Neutrophil (primary cell): ENCODE measurements around the gene FHOD3.

Experiments used
- H3K27ac ChIP-seq: fragments of 200-600 bp; sonication (generic); 2 replicates; pipeline ENCODE4 v1.5.1; 2016; ENCODE audit warnings: mild to moderate bottlenecking, moderate library complexity
- H3K27me3 ChIP-seq: fragments of 200-600 bp; sonication (generic); 2 replicates; pipeline ENCODE4 v1.6.0; 2016; ENCODE audit warnings: mild to moderate bottlenecking
- H3K36me3 ChIP-seq: fragments of 200-600 bp; sonication (generic); 2 replicates; pipeline ENCODE4 v1.5.1; 2017
- H3K4me1 ChIP-seq, 2 experiments: fragments of 200-600 bp in 1 of 2; sonication (generic) in 1 of 2; 1 replicate in 1 of 2; 2 replicates in 1 of 2; pipeline versions ENCODE4 v1.5.1 to v1.6.1; 2013 to 2016; ENCODE audit warnings: low read depth in 1 of 2, low read length in 1 of 2, mild to moderate bottlenecking in 1 of 2, moderate library complexity in 1 of 2; ENCODE audit not compliant: control insufficient read depth in 1 of 2, insufficient read depth in 1 of 2
- H3K4me3 ChIP-seq, 2 experiments: fragments of 200-600 bp in 1 of 2; sonication (generic) in 1 of 2; 1 replicate in 1 of 2; 2 replicates in 1 of 2; pipeline ENCODE4 v1.5.1; 2013 to 2016; ENCODE audit warnings: low read depth in 1 of 2, low read length in 1 of 2, mild to moderate bottlenecking in 1 of 2, moderate library complexity in 1 of 2
- H3K9me3 ChIP-seq: fragments of 200-600 bp; sonication (generic); 2 replicates; pipeline ENCODE4 v1.5.1; 2016
- TF ChIP-seq, protein P1 (sequence below): fragments of 200-600 bp; sonication (generic); IDR thresholded peaks from 2 replicates; pipeline ENCODE4 v1.5.1; 2016; ENCODE audit warnings: antibody characterized with exemption

Gene FHOD3

DNA sequence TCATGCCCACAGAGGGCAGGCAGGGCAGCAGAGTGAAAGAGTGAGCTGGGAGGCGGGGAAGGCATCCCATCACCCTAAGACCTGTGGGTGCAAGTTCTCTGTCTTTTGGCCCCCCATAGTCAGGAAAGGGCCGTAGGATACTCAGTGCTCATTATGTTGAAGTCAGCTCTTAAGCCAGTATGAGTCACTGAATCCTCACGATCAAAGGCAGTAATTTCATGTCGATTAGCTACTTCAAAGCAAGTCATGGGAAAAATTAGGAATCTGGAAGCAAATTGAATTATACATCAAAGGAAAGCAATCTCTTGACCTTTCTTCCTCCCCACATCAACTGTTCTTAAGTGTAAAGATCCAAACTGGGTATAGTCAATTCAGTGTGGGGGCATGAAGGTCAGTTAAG is 178.9 kb downstream of the FHOD3 start:
- Histone ChIP-seq H3K4me3 (no peak overlapping the region), H3K27ac (no peak overlapping the region), H3K27me3 (no peaks in the 10 kb centered on the region), H3K9me3 (no peaks in the 10 kb centered on the region), H3K4me1 (no peaks in the 10 kb centered on the region), H3K36me3 (no peaks in the 10 kb centered on the region)
- TF ChIP-seq, protein P1, sequence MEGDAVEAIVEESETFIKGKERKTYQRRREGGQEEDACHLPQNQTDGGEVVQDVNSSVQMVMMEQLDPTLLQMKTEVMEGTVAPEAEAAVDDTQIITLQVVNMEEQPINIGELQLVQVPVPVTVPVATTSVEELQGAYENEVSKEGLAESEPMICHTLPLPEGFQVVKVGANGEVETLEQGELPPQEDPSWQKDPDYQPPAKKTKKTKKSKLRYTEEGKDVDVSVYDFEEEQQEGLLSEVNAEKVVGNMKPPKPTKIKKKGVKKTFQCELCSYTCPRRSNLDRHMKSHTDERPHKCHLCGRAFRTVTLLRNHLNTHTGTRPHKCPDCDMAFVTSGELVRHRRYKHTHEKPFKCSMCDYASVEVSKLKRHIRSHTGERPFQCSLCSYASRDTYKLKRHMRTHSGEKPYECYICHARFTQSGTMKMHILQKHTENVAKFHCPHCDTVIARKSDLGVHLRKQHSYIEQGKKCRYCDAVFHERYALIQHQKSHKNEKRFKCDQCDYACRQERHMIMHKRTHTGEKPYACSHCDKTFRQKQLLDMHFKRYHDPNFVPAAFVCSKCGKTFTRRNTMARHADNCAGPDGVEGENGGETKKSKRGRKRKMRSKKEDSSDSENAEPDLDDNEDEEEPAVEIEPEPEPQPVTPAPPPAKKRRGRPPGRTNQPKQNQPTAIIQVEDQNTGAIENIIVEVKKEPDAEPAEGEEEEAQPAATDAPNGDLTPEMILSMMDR: no peak

DNA sequence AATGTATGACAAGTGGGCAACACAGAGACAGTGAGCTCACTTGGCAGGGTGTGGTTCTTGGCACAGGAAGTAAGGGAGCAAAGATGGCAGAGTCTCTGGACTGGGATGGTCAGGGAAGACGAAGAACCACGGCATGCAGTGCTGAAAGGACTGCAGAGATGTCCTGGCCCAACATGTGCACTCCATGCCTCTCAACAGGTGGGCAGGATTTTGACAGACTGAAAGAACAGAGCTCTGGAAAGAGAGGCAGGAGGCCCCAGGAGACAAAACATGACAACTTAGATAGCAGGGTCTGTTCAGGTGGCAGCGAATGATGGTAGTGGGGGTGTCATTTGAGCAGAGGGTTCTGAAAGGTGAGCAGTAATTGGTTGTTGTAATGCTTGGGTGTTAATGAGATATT is 180.3 kb downstream of the FHOD3 start:
- no peaks in the 10 kb centered on the region for H3K27me3 ChIP-seq
- no peaks in the 10 kb centered on the region for H3K36me3 ChIP-seq
- H3K9me3 ChIP-seq: no peaks in the 10 kb centered on the region
- H3K27ac ChIP-seq: no peak overlapping the region
- no peak overlapping the region for H3K4me3 ChIP-seq
- no peaks in the 10 kb centered on the region for H3K4me1 ChIP-seq
- TF ChIP-seq, protein P1: no peak

DNA sequence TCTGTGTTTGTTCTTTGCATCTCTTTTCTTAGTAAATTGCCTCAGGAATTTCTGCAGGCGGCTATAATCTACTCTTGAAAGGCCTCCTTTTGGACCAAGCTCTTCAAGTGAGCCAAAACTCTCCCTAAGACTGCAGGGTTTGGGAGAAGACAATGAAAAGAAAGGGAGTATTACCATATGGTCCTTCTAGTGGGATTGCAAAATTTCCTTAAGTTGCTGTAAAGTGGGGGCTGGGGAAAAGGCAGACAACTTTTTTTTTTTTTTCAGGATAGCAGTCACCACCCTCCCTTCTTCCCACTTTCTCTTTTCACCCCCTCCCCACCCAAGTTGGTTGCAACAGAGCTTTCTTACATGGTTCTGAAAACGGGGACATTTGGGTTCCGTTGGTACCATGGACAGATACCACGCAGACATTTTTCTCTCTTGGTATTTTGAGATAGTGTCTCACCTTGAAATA is 183.7 kb downstream of the FHOD3 start:
- no peaks in the 10 kb centered on the region for H3K4me1 ChIP-seq
- no peaks in the 10 kb centered on the region for H3K9me3 ChIP-seq
- H3K27me3 ChIP-seq: no peaks in the 10 kb centered on the region
- H3K4me3 ChIP-seq: no peak overlapping the region
- no peaks in the 10 kb centered on the region for H3K36me3 ChIP-seq
- TF ChIP-seq, protein P1: no peak
- no peak overlapping the region for H3K27ac ChIP-seq

DNA sequence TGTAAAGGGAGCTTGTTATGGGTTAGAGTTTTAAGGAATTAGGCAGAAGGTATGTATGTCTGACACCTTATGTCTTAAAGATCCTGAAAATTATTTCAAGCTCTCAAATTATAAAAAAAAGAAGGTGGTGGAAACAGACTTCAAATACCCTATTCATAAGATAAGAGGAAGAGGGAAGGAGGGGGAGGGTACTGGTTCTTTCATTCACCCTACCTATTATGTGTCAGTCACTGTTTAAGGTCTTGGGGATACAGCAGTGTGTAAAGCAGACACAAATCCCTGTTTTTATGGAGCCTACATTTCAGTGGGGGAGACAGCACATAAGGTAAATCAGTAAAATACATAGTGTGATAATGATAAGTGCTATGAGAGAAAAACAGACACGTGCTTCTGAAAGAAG is 184.4 kb downstream of the FHOD3 start:
- no peaks in the 10 kb centered on the region for H3K36me3 ChIP-seq
- H3K4me3 ChIP-seq: no peak overlapping the region
- no peaks in the 10 kb centered on the region for H3K9me3 ChIP-seq
- no peak overlapping the region for H3K27ac ChIP-seq
- H3K27me3 ChIP-seq: no peaks in the 10 kb centered on the region
- TF ChIP-seq, protein P1: no peak
- H3K4me1 ChIP-seq: no peaks in the 10 kb centered on the region

DNA sequence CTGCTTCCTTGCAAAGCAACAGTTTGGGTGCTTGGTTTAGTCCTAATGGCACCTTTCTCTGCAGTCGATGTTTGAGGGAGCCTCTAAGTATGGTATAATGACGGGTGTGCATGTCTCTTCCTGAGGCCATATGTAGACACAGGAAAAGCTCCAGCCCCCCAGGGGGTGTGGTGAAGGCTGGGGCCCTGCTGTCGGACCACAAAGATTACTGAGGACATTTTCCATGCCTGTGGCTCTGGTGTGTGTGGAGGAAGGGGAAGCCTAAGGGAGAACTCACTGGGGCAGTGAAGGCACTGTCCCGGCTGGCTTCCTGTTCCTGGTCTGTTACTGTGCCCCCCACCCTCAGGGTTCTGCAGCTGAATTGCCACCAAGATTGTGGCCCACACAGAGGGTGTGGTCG is 187.1 kb downstream of the FHOD3 start:
- TF ChIP-seq, protein P1: no peak
- Histone ChIP-seq H3K4me3 (no peak overlapping the region), H3K4me1 (no peaks in the 10 kb centered on the region)

DNA sequence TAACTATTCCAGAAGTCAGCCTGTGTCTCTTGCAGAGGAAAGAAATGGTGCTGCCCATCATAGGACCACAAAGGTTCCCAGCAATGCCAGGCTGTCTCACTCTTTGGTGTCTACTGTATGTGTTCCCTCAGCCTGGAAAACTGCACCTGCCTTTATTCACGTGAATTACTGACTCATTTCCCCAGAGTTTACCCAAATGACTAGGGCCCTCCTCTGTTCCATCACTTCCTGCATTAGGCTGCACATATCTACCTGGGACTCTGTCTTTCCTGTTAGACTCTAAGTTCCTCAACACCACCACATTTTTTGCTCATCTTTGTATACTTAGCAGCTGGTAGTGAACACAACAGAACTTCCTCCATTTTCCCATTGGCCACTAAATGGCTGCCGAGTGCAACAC is 188.3 kb downstream of the FHOD3 start:
- TF ChIP-seq, protein P1: no peak
- H3K9me3 ChIP-seq: no peaks in the 10 kb centered on the region
- no peaks in the 10 kb centered on the region for H3K27me3 ChIP-seq
- H3K4me1 ChIP-seq: no peaks in the 10 kb centered on the region
- H3K36me3 ChIP-seq: no peaks in the 10 kb centered on the region
- H3K4me3 ChIP-seq: no peak overlapping the region
- no peak overlapping the region for H3K27ac ChIP-seq

More for the DNA sequence above, 187.1 kb downstream of the FHOD3 start:
- no peak overlapping the region for H3K27ac ChIP-seq
- no peaks in the 10 kb centered on the region for H3K27me3 ChIP-seq
- H3K36me3 ChIP-seq: no peaks in the 10 kb centered on the region
- H3K9me3 ChIP-seq: no peaks in the 10 kb centered on the region
